Measurements from ENCODE around the gene EIF3L. TPM values are rescaled to one million over a fixed set of nuclear protein-coding genes. Genes with fewer than 3 reads are reported as not detected.

The EIF3L gene
- total RNA-seq, 4 donors from 2014 or later, result 89.4 to 292 (median 217) TPM

DNA sequence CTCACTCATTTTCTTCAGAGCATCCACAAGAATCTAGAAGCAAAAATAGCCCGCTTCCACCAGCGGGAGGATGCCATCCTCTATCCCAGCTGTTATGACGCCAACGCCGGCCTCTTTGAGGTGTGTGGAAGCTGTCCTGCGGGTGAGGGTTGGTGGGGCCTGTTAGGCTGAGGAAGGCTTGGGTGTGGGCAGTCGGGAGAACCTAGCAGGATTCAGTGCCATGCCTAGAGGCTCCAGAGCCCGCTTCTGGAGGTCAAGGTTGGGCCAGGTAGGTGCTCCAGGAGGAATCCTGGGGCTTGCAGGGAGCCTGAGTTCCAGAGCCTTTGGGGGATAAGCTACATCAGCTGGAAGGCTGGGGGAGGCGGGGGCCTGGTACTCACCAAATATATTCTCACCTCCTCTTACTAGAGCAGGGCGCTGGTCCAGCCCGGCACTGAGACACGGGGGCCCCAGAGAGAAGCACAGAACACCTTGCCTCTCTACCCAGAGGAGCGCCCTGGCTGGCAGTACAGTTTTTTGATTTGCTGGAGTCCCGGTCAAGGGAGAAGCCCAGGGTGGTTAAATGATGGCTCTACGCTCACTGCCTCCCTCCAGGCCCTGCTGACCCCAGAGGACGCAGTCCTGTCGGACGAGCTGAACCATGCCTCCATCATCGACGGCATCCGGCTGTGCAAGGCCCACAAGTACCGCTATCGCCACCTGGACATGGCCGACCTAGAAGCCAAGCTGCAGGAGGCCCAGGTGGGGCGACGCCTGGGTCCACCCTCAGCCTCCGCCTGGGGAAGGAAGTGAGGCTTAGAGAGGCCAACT lies 36.1 kb upstream of the EIF3L start:
- in situ Hi-C loops (cut with MboI; ENCODE audit: low pct_ligation_motif_present in 1 of 4, low pct_unique_long_range_greater_than_20kb in 1 of 4, low sequenced_read_pairs in 3 of 4), result loop anchor here (5.0 to 25.0 kb wide), 4 partner anchors 49 to 152 kb away; partner anchors contain the start of genes C22orf23 (in 1 of the 4) and POLR2F (in 1 of the 4)
- DNase-seq, result no peak
- Histone ChIP-seq H3K4me1 (peaks cover 9 to 21% (median 13%) of the 10 kb centered on the region in 4 donors), H3K27ac (no peak overlapping the region), H3K27me3 (no peaks in the 10 kb centered on the region), H3K9me3 (no peaks in the 10 kb centered on the region), H3K36me3 (no peaks in the 10 kb centered on the region), H3K4me3 (no peak overlapping the region)
- intact Hi-C loops (cut with DNase I; ENCODE audit: low total_unique reads), result loop anchor here (10.0 kb wide), 1 partner anchor 122 kb away; no protein-coding TSS in a partner anchor
- 94% methylated on average over 27 of the region's 27 CpGs; no CpG with 5 or more reads in 1 of the 2 donors for WGBS, 2 donors (ENCODE audit: low coverage in 1 of 2)
- TF ChIP-seq POLR2A (IDR thresholded peaks at IDR 0.05) (no peak), CTCF (IDR thresholded peaks at IDR 0.05) (no peak), POLR2AphosphoS5 (IDR thresholded peaks at IDR 0.05) (no peak), EP300 (IDR thresholded peaks at IDR 0.05; ENCODE audit: low read depth) (no peak)

GRCh38 chr22:37815593-37815992 lies 33.6 kb upstream of the EIF3L start:
- peaks cover 6% of the 10 kb centered on the region for H3K27me3 ChIP-seq
- H3K4me3 ChIP-seq, result no peak overlapping the region
- WGBS, 2 donors (ENCODE audit: low coverage in 1 of 2), result 93% methylated on average over 11 of the region's 12 CpGs; no CpG with 5 or more reads in 1 of the 2 donors
- H3K4me1 ChIP-seq, result peaks cover 13 to 20% (median 16%) of the 10 kb centered on the region in 4 donors
- H3K9me3 ChIP-seq, result no peaks in the 10 kb centered on the region
- no peak for DNase-seq
- in situ Hi-C loops (cut with MboI; ENCODE audit: low pct_ligation_motif_present in 1 of 4, low pct_unique_long_range_greater_than_20kb in 1 of 4, low sequenced_read_pairs in 3 of 4) (loop anchor here in 3 of 4 donors (5.0 to 25.0 kb wide), 4 partner anchors 47 to 149 kb away; partner anchors contain the start of genes C22orf23 (in 1 of the 3) and POLR2F (in 1 of the 3)), intact Hi-C loops (cut with DNase I; ENCODE audit: low total_unique reads) (loop anchor here (5.0 to 10.0 kb wide), 2 partner anchors 119 to 147 kb away; no protein-coding TSS in a partner anchor)
- TF ChIP-seq POLR2AphosphoS5 (IDR thresholded peaks at IDR 0.05) (no peak), CTCF (IDR thresholded peaks at IDR 0.05) (no peak)
- no peak overlapping the region for H3K27ac ChIP-seq
- no peaks in the 10 kb centered on the region for H3K36me3 ChIP-seq

- Histone ChIP-seq H3K4me3 (no peak overlapping the region), H3K9me3 (no peaks in the 10 kb centered on the region), H3K27me3 (peaks cover 10% of the 10 kb centered on the region), H3K27ac (no peak overlapping the region), H3K36me3 (no peaks in the 10 kb centered on the region), H3K4me1 (peaks cover 13 to 20% (median 16%) of the 10 kb centered on the region in 4 donors)
- no peak for DNase-seq
- intact Hi-C loops (cut with DNase I; ENCODE audit: low total_unique reads), result loop anchor here (5.0 to 10.0 kb wide), 2 partner anchors 118 to 146 kb away; no protein-coding TSS in a partner anchor
- in situ Hi-C loops (cut with MboI; ENCODE audit: low pct_ligation_motif_present in 1 of 4, low pct_unique_long_range_greater_than_20kb in 1 of 4, low sequenced_read_pairs in 3 of 4), result loop anchor here in 3 of 4 donors (5.0 to 25.0 kb wide), 4 partner anchors 46 to 148 kb away; partner anchors contain the start of genes C22orf23 (in 1 of the 3) and POLR2F (in 1 of the 3)
- WGBS, 2 donors (ENCODE audit: low coverage in 1 of 2), result 80 to 93% methylated on average over 1 to 23 of the region's 23 CpGs
- TF ChIP-seq CTCF (IDR thresholded peaks at IDR 0.05) (no peak), POLR2A (IDR thresholded peaks at IDR 0.05) (no peak), POLR2AphosphoS5 (IDR thresholded peaks at IDR 0.05) (no peak), EP300 (IDR thresholded peaks at IDR 0.05; ENCODE audit: low read depth) (no peak)
These were observed 32.6 kb upstream of the EIF3L start for GRCh38 chr22:37816543-37817180.

Data from transverse colon (tissue), 4 donors.